ENCODE measurements around the gene LCNL1. TPM values are rescaled to one million over a fixed set of nuclear protein-coding genes. Genes with fewer than 3 reads are reported as not detected.

LCNL1 gene
- total and polyA plus RNA-seq, 2 of the 13 experiments (the other 11 are each of a cell fraction or from before 2014, with no cell fraction given) = not detected

DNA sequence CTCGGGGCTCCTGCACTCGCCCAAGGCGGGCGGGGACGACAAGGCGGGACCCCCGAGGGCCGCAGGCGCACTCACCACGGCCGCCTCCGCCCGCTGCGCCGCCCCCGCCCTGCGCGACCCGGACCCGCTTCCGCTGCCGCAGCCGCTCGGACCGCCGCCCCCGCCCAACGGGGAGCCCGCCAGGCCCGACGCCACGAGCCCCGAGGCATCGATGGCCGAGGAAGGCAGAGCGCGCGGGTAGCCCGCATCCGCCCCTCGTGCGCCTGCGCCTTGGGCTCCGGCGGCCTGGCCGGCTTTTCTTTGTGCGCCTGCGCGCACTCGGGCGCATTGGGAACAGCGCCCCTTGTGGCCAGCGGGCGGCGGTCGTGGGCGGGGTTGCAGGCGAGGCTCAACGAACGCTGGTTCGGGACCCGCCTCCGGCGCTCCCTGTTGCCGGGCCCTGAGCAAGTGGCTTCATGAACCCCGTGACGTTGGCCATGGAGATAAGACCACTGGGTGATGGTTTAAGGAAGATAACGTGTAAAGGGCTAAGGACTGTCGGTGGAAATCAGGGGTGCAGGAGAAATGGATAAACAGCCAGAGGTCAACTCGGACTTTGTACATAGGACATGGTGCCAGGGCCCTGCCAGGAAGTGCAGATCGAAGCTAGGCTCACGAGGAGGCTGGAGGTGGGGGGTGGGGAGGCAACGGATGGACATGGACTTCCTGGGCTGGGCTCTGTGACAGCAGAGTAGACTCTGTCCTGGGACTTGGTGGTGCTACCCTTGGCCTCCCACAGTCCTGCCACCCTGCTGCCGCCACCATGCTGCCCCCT, 38.1 kb upstream of the LCNL1 start, which contains the start of the genes C8G and FBXW5 (continued):
- TF ChIP-seq, protein P1, sequence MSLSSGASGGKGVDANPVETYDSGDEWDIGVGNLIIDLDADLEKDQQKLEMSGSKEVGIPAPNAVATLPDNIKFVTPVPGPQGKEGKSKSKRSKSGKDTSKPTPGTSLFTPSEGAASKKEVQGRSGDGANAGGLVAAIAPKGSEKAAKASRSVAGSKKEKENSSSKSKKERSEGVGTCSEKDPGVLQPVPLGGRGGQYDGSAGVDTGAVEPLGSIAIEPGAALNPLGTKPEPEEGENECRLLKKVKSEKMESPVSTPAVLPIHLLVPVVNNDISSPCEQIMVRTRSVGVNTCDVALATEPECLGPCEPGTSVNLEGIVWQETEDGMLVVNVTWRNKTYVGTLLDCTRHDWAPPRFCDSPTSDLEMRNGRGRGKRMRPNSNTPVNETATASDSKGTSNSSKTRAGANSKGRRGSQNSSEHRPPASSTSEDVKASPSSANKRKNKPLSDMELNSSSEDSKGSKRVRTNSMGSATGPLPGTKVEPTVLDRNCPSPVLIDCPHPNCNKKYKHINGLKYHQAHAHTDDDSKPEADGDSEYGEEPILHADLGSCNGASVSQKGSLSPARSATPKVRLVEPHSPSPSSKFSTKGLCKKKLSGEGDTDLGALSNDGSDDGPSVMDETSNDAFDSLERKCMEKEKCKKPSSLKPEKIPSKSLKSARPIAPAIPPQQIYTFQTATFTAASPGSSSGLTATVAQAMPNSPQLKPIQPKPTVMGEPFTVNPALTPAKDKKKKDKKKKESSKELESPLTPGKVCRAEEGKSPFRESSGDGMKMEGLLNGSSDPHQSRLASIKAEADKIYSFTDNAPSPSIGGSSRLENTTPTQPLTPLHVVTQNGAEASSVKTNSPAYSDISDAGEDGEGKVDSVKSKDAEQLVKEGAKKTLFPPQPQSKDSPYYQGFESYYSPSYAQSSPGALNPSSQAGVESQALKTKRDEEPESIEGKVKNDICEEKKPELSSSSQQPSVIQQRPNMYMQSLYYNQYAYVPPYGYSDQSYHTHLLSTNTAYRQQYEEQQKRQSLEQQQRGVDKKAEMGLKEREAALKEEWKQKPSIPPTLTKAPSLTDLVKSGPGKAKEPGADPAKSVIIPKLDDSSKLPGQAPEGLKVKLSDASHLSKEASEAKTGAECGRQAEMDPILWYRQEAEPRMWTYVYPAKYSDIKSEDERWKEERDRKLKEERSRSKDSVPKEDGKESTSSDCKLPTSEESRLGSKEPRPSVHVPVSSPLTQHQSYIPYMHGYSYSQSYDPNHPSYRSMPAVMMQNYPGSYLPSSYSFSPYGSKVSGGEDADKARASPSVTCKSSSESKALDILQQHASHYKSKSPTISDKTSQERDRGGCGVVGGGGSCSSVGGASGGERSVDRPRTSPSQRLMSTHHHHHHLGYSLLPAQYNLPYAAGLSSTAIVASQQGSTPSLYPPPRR (CRISPR knock-in tag; IDR thresholded peaks at IDR 0.05; ENCODE audit: borderline replicate concordance) = peak; percentile 37; the same call in 1 of the 2 replicates
- TF ChIP-seq NFATC3 (CRISPR knock-in tag; IDR thresholded peaks at IDR 0.05) = peak; percentile 86; the same call in 1 of the 2 replicates
- no peak for TF ChIP-seq ATF7 (IDR thresholded peaks at IDR 0.05)
- TF ChIP-seq ATF7 (CRISPR knock-in tag; IDR thresholded peaks at IDR 0.05) = no peak
- TF ChIP-seq ELF4 (CRISPR knock-in tag; IDR thresholded peaks at IDR 0.05; ENCODE audit: borderline replicate concordance) = 0 out of 2 replicates have a peak, but pooled peaks have one; percentile 59
- TF ChIP-seq KDM3A (CRISPR knock-in tag; IDR thresholded peaks at IDR 0.05; ENCODE audit: low read depth) = 0 out of 2 replicates have a peak, but pooled peaks have one; percentile 44
- TF ChIP-seq NFRKB (IDR thresholded peaks at IDR 0.05) = no peak
- TF ChIP-seq BCL6 (CRISPR knock-in tag; IDR thresholded peaks at IDR 0.05) = peak; percentile 56; the same call in 1 of the 2 replicates
- TF ChIP-seq PHF21A (CRISPR knock-in tag; IDR thresholded peaks at IDR 0.05) = peak; percentile 64
- TF ChIP-seq, protein P2, sequence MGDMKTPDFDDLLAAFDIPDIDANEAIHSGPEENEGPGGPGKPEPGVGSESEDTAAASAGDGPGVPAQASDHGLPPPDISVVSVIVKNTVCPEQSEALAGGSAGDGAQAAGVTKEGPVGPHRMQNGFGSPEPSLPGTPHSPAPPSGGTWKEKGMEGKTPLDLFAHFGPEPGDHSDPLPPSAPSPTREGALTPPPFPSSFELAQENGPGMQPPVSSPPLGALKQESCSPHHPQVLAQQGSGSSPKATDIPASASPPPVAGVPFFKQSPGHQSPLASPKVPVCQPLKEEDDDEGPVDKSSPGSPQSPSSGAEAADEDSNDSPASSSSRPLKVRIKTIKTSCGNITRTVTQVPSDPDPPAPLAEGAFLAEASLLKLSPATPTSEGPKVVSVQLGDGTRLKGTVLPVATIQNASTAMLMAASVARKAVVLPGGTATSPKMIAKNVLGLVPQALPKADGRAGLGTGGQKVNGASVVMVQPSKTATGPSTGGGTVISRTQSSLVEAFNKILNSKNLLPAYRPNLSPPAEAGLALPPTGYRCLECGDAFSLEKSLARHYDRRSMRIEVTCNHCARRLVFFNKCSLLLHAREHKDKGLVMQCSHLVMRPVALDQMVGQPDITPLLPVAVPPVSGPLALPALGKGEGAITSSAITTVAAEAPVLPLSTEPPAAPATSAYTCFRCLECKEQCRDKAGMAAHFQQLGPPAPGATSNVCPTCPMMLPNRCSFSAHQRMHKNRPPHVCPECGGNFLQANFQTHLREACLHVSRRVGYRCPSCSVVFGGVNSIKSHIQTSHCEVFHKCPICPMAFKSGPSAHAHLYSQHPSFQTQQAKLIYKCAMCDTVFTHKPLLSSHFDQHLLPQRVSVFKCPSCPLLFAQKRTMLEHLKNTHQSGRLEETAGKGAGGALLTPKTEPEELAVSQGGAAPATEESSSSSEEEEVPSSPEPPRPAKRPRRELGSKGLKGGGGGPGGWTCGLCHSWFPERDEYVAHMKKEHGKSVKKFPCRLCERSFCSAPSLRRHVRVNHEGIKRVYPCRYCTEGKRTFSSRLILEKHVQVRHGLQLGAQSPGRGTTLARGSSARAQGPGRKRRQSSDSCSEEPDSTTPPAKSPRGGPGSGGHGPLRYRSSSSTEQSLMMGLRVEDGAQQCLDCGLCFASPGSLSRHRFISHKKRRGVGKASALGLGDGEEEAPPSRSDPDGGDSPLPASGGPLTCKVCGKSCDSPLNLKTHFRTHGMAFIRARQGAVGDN (CRISPR knock-in tag; IDR thresholded peaks at IDR 0.05) = peak; percentile 72
- TF ChIP-seq, protein P3, sequence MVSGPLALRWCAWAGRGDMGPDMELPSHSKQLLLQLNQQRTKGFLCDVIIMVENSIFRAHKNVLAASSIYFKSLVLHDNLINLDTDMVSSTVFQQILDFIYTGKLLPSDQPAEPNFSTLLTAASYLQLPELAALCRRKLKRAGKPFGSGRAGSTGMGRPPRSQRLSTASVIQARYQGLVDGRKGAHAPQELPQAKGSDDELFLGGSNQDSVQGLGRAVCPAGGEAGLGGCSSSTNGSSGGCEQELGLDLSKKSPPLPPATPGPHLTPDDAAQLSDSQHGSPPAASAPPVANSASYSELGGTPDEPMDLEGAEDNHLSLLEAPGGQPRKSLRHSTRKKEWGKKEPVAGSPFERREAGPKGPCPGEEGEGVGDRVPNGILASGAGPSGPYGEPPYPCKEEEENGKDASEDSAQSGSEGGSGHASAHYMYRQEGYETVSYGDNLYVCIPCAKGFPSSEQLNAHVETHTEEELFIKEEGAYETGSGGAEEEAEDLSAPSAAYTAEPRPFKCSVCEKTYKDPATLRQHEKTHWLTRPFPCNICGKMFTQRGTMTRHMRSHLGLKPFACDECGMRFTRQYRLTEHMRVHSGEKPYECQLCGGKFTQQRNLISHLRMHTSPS (CRISPR knock-in tag; IDR thresholded peaks at IDR 0.05; ENCODE audit: low read depth) = peak; percentile 63; the same call in 1 of the 2 replicates
- peak; percentile 49; the same call in 1 of the 2 replicates for TF ChIP-seq ZSCAN9 (CRISPR knock-in tag; IDR thresholded peaks at IDR 0.05; ENCODE audit: borderline replicate concordance)
- TF ChIP-seq ZNF747 (CRISPR knock-in tag; IDR thresholded peaks at IDR 0.05; ENCODE audit: borderline replicate concordance) = peak; percentile 71
- TF ChIP-seq ZNF329 (CRISPR knock-in tag; IDR thresholded peaks at IDR 0.05; ENCODE audit: low read depth) = peak; percentile 65; the same call in 1 of the 2 replicates
- TF ChIP-seq SALL1 (CRISPR knock-in tag; IDR thresholded peaks at IDR 0.05) = peak; percentile 27
- TF ChIP-seq SP5 (CRISPR knock-in tag; IDR thresholded peaks at IDR 0.05; ENCODE audit: borderline replicate concordance, low read depth) = peak; percentile 83; the same call in 1 of the 2 replicates
- peak; percentile 54; the same call in 1 of the 2 replicates for TF ChIP-seq PHF20 (CRISPR knock-in tag; IDR thresholded peaks at IDR 0.05)
- TF ChIP-seq ZNF430 (CRISPR knock-in tag; IDR thresholded peaks at IDR 0.05) = peak; percentile 34; the same call in 1 of the 2 replicates
